HG03432 (cell line): ENCODE results near the gene SELENOS.
"Not testable (repeated sequence)": the region's sequence is repeated elsewhere in the genome, so short reads cannot be mapped to it uniquely, and the experiment has no call there.

Source experiments
- ATAC-seq: cut with Tn5 transposase; IDR thresholded peaks from one replicate; pipeline ENCODE4 v1.9.1; 2021; ENCODE audit warnings: mild to moderate bottlenecking, moderate library complexity; ENCODE audit not compliant: unreplicated experiment

Gene SELENOS

GRCh38 chr15:101310161-101310480 is 32.8 kb upstream of the SELENOS start:
- ATAC-seq: no peak

GRCh38 chr15:101309436-101310160 is 32.3 kb upstream of the SELENOS start:
- ATAC-seq: no peak

GRCh38 chr15:101308604-101309435 is 31.5 kb upstream of the SELENOS start:
- no peak for ATAC-seq

GRCh38 chr15:101307897-101308603 is 30.8 kb upstream of the SELENOS start:
- no peak for ATAC-seq

- no peak for ATAC-seq
Measured at GRCh38 chr15:101307048-101307896, 30.0 kb upstream of the SELENOS start.

GRCh38 chr15:101306341-101307047 is 29.2 kb upstream of the SELENOS start:
- ATAC-seq: no peak

GRCh38 chr15:101305820-101306255 is 28.6 kb upstream of the SELENOS start:
- no peak for ATAC-seq

GRCh38 chr15:101303408-101303807 is 26.1 kb upstream of the SELENOS start:
- no peak for ATAC-seq

- no peak for ATAC-seq
Measured at GRCh38 chr15:101296418-101297405, 19.4 kb upstream of the SELENOS start.

GRCh38 chr15:101295607-101296161 is 18.4 kb upstream of the SELENOS start:
- no peak for ATAC-seq

GRCh38 chr15:101294731-101295606 is 17.7 kb upstream of the SELENOS start, which contains the start of gene SNRPA1:
TSS of gene SNRPA1 (minus strand) at chr15:101295248. CDS start at chr15:101295178, 70 bp downstream.
- ATAC-seq: peak; percentile 83

- no peak for ATAC-seq
Measured at GRCh38 chr15:101293122-101293521, 15.8 kb upstream of the SELENOS start.

GRCh38 chr15:101288905-101289513 is 11.7 kb upstream of the SELENOS start:
- ATAC-seq: no peak

- not testable (repeated sequence) for ATAC-seq
Measured at GRCh38 chr15:101287342-101287741, 10.1 kb upstream of the SELENOS start.

- no peak for ATAC-seq
Measured at GRCh38 chr15:101286471-101287114, 9.3 kb upstream of the SELENOS start.

- ATAC-seq: no peak
Measured at GRCh38 chr15:101283931-101284330, 6.6 kb upstream of the SELENOS start.

- no peak for ATAC-seq
Measured at GRCh38 chr15:101280007-101280406, 2.7 kb upstream of the SELENOS start.
